ENCODE measurements around the gene DSG2. TPM values are rescaled to one million over a fixed set of nuclear protein-coding genes. Genes with fewer than 3 reads are reported as not detected.

Gene DSG2
- total and polyA plus RNA-seq, 8 donors = 6.1 to 130 (median 17.1) TPM

- intact Hi-C loops (cut with DNase I; ENCODE audit: low total_unique reads) = loop anchor here (10.0 kb wide), 1 partner anchor 166 kb away; no protein-coding TSS in a partner anchor
- Histone ChIP-seq H3K4me1 (no peaks in the 10 kb centered on the region), H3K36me3 (no peaks in the 10 kb centered on the region), H3K27ac (no peak overlapping the region), H3K4me3 (no peak overlapping the region), H3K27me3 (no peaks in the 10 kb centered on the region), H3K9me3 (no peaks in the 10 kb centered on the region)
- no peak for DNase-seq
- TF ChIP-seq CTCF (IDR thresholded peaks at IDR 0.05) = no peak
- no peak for TF ChIP-seq EP300 (IDR thresholded peaks at IDR 0.05)
- no peak for TF ChIP-seq POLR2A (IDR thresholded peaks at IDR 0.05)
- TF ChIP-seq POLR2AphosphoS5 (IDR thresholded peaks at IDR 0.05) = no peak
- WGBS, 5 donors = 59 to 74% (median 65%) methylated on average over 6 of the region's 6 CpGs
Measured at GRCh38 chr18:31511098-31511497, 13.1 kb downstream of the DSG2 start.

GRCh38 chr18:31512203-31512764 lies 14.3 kb downstream of the DSG2 start:
- 53 to 74% (median 72%) methylated on average over 6 of the region's 6 CpGs for WGBS, 5 donors
- intact Hi-C loops (cut with DNase I; ENCODE audit: low total_unique reads) = loop anchor here (10.0 kb wide), 1 partner anchor 167 kb away; no protein-coding TSS in a partner anchor
- no peaks in the 10 kb centered on the region for H3K27me3 ChIP-seq
- no peaks in the 10 kb centered on the region for H3K9me3 ChIP-seq
- no peak overlapping the region for H3K4me3 ChIP-seq
- peak overlapping the region in 1 of 5 donors; percentile 24 for H3K27ac ChIP-seq
- DNase-seq = peak; percentile 32 to 75
- H3K4me1 ChIP-seq = no peaks in the 10 kb centered on the region
- TF ChIP-seq POLR2A (IDR thresholded peaks at IDR 0.05) (no peak), CTCF (IDR thresholded peaks at IDR 0.05) (no peak), EP300 (IDR thresholded peaks at IDR 0.05) (no peak), POLR2AphosphoS5 (IDR thresholded peaks at IDR 0.05) (peak in 1 of 3 donors; percentile 27)
- H3K36me3 ChIP-seq = no peaks in the 10 kb centered on the region

- no peak overlapping the region for H3K27ac ChIP-seq
- intact Hi-C loops (cut with DNase I; ENCODE audit: low total_unique reads) = loop anchor here (10.0 kb wide), 1 partner anchor 169 kb away; no protein-coding TSS in a partner anchor
- WGBS, 5 donors = 72 to 79% (median 76%) methylated on average over 4 of the region's 4 CpGs
- no peaks in the 10 kb centered on the region for H3K4me1 ChIP-seq
- TF ChIP-seq CTCF (IDR thresholded peaks at IDR 0.05) (no peak), POLR2AphosphoS5 (IDR thresholded peaks at IDR 0.05) (no peak), POLR2A (IDR thresholded peaks at IDR 0.05) (no peak), EP300 (IDR thresholded peaks at IDR 0.05) (no peak)
- no peak for DNase-seq
- no peak overlapping the region for H3K4me3 ChIP-seq
- H3K9me3 ChIP-seq = no peaks in the 10 kb centered on the region
- no peaks in the 10 kb centered on the region for H3K36me3 ChIP-seq
- no peaks in the 10 kb centered on the region for H3K27me3 ChIP-seq
Measured at GRCh38 chr18:31513189-31513935, 15.4 kb downstream of the DSG2 start.

- H3K27ac ChIP-seq = no peak overlapping the region
- H3K9me3 ChIP-seq = no peaks in the 10 kb centered on the region
- H3K4me3 ChIP-seq = no peak overlapping the region
- no peaks in the 10 kb centered on the region for H3K4me1 ChIP-seq
- DNase-seq = no peak
- intact Hi-C loops (cut with DNase I; ENCODE audit: low total_unique reads) = loop anchor here (10.0 kb wide), 1 partner anchor 172 kb away; no protein-coding TSS in a partner anchor
- WGBS, 5 donors = 84 to 92% (median 90%) methylated on average over 3 of the region's 3 CpGs
- H3K36me3 ChIP-seq = peaks cover 0 to 14% (median 2%) of the 10 kb centered on the region in 4 donors
- no peak for TF ChIP-seq EP300 (IDR thresholded peaks at IDR 0.05)
- TF ChIP-seq POLR2AphosphoS5 (IDR thresholded peaks at IDR 0.05) = no peak
- no peak for TF ChIP-seq CTCF (IDR thresholded peaks at IDR 0.05)
- TF ChIP-seq POLR2A (IDR thresholded peaks at IDR 0.05) = no peak
- H3K27me3 ChIP-seq = no peaks in the 10 kb centered on the region
Measured at GRCh38 chr18:31516437-31516836, 18.5 kb downstream of the DSG2 start.
